Measurements from ENCODE around the gene NRN1.

DNA sequence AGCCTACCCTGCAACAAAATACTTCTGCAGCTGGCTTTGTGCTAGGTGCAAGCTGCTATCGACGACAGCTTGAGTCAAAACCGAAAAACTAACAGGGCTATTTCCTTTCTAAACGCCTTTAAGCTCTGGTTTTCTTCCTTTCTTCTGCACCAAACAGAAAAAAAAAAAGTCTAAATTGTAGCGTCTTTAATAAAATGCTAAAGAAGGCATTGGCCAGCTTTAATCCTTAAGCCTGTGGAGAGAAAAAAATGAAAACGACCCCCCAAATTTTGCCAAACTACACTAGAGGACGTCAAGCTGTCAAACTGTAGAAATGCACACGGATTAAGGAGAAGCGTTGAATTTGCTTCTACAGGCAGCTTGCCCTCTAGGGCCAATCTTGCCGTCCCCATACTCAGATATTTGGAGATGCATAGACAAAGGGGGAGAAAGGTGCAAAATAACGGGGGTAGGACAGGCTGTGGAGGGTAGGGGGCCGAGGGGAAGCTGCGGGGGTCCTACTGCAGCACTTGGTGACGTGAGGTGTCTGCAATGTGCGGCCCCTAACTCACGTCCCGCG lies 1.4 kb upstream of the NRN1 start:
- TF ChIP-seq, protein P1, sequence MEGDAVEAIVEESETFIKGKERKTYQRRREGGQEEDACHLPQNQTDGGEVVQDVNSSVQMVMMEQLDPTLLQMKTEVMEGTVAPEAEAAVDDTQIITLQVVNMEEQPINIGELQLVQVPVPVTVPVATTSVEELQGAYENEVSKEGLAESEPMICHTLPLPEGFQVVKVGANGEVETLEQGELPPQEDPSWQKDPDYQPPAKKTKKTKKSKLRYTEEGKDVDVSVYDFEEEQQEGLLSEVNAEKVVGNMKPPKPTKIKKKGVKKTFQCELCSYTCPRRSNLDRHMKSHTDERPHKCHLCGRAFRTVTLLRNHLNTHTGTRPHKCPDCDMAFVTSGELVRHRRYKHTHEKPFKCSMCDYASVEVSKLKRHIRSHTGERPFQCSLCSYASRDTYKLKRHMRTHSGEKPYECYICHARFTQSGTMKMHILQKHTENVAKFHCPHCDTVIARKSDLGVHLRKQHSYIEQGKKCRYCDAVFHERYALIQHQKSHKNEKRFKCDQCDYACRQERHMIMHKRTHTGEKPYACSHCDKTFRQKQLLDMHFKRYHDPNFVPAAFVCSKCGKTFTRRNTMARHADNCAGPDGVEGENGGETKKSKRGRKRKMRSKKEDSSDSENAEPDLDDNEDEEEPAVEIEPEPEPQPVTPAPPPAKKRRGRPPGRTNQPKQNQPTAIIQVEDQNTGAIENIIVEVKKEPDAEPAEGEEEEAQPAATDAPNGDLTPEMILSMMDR (IDR thresholded peaks at IDR 0.05) = no peak
- no peak for TF ChIP-seq POLR2A (IDR thresholded peaks at IDR 0.05)

Measured in uterus (tissue), 2 donors.